Measurements from ENCODE around the gene SFMBT2.

- TF ChIP-seq CTCF (IDR thresholded peaks at IDR 0.05) (no peak), POLR2A (IDR thresholded peaks at IDR 0.05) (no peak)
Observed at GRCh38 chr10:7399533-7399932, 11.3 kb downstream of the SFMBT2 start.

Data from body of pancreas (tissue), 4 donors.